ENCODE measurements around the gene KCNA10. TPM values are rescaled to one million over a fixed set of nuclear protein-coding genes. Genes with fewer than 3 reads are reported as not detected.

Gene KCNA10
- total RNA-seq, 1 experiment from 2014 or later, result not detected

GRCh38 chr1:110538075-110538474 is 19.1 kb upstream of the KCNA10 start (continued):
- TF ChIP-seq, protein P1, sequence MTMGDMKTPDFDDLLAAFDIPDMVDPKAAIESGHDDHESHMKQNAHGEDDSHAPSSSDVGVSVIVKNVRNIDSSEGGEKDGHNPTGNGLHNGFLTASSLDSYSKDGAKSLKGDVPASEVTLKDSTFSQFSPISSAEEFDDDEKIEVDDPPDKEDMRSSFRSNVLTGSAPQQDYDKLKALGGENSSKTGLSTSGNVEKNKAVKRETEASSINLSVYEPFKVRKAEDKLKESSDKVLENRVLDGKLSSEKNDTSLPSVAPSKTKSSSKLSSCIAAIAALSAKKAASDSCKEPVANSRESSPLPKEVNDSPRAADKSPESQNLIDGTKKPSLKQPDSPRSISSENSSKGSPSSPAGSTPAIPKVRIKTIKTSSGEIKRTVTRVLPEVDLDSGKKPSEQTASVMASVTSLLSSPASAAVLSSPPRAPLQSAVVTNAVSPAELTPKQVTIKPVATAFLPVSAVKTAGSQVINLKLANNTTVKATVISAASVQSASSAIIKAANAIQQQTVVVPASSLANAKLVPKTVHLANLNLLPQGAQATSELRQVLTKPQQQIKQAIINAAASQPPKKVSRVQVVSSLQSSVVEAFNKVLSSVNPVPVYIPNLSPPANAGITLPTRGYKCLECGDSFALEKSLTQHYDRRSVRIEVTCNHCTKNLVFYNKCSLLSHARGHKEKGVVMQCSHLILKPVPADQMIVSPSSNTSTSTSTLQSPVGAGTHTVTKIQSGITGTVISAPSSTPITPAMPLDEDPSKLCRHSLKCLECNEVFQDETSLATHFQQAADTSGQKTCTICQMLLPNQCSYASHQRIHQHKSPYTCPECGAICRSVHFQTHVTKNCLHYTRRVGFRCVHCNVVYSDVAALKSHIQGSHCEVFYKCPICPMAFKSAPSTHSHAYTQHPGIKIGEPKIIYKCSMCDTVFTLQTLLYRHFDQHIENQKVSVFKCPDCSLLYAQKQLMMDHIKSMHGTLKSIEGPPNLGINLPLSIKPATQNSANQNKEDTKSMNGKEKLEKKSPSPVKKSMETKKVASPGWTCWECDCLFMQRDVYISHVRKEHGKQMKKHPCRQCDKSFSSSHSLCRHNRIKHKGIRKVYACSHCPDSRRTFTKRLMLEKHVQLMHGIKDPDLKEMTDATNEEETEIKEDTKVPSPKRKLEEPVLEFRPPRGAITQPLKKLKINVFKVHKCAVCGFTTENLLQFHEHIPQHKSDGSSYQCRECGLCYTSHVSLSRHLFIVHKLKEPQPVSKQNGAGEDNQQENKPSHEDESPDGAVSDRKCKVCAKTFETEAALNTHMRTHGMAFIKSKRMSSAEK (CRISPR knock-in tag; IDR thresholded peaks at IDR 0.05; ENCODE audit: borderline replicate concordance), result no peak
- TF ChIP-seq ELF4 (CRISPR knock-in tag; IDR thresholded peaks at IDR 0.05; ENCODE audit: low read depth) (no peak), ESRRA (CRISPR knock-in tag; IDR thresholded peaks at IDR 0.05; ENCODE audit: borderline replicate concordance) (no peak)
- TF ChIP-seq, protein P2, sequence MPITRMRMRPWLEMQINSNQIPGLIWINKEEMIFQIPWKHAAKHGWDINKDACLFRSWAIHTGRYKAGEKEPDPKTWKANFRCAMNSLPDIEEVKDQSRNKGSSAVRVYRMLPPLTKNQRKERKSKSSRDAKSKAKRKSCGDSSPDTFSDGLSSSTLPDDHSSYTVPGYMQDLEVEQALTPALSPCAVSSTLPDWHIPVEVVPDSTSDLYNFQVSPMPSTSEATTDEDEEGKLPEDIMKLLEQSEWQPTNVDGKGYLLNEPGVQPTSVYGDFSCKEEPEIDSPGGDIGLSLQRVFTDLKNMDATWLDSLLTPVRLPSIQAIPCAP (CRISPR knock-in tag; IDR thresholded peaks at IDR 0.05), result no peak

DNA sequence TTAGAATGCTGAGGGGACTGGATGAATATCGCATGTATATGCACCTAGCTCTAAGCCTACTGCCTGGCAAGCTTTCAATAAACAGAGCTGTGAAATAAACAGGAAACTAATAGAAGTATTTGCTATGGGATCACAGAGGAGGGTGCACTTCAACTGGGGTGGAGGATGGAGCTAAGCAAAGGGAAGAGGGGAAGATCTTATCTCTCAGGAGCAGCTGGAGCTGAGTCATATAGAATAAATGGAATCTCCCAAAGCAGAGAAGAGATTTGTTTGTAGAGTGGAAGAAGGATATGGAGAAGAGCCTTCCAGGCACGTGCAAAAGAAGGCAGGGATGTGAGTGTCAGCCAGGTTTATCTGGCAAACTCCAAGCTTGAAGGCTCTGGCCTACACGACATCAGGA is 17.0 kb upstream of the KCNA10 start:
- DNase-seq (ENCODE audit: low spot score), result no peak
- ATAC-seq, result no peak
- Mint-ChIP-seq H3K4me3 (no peak overlapping the region), H3K9me3 (no peaks in the 10 kb centered on the region), H3K27me3 (ENCODE audit: low read depth) (peaks cover 8% of the 10 kb centered on the region), H3K27ac (no peak overlapping the region), H3K4me1 (no peaks in the 10 kb centered on the region), H3K36me3 (no peaks in the 10 kb centered on the region)
- ChIA-PET CTCF (interaction anchor here (0.6 kb wide), 1 partner anchor 75 kb away, joined by 3 read pairs; no protein-coding TSS in a partner anchor), POLR2A (no interaction called here)
- TF ChIP-seq, protein P3, sequence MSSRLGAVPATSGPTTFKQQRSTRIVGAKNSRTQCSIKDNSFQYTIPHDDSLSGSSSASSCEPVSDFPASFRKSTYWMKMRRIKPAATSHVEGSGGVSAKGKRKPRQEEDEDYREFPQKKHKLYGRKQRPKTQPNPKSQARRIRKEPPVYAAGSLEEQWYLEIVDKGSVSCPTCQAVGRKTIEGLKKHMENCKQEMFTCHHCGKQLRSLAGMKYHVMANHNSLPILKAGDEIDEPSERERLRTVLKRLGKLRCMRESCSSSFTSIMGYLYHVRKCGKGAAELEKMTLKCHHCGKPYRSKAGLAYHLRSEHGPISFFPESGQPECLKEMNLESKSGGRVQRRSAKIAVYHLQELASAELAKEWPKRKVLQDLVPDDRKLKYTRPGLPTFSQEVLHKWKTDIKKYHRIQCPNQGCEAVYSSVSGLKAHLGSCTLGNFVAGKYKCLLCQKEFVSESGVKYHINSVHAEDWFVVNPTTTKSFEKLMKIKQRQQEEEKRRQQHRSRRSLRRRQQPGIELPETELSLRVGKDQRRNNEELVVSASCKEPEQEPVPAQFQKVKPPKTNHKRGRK (CRISPR knock-in tag; IDR thresholded peaks at IDR 0.05; ENCODE audit: borderline replicate concordance), result no peak
- TF ChIP-seq, protein P4, sequence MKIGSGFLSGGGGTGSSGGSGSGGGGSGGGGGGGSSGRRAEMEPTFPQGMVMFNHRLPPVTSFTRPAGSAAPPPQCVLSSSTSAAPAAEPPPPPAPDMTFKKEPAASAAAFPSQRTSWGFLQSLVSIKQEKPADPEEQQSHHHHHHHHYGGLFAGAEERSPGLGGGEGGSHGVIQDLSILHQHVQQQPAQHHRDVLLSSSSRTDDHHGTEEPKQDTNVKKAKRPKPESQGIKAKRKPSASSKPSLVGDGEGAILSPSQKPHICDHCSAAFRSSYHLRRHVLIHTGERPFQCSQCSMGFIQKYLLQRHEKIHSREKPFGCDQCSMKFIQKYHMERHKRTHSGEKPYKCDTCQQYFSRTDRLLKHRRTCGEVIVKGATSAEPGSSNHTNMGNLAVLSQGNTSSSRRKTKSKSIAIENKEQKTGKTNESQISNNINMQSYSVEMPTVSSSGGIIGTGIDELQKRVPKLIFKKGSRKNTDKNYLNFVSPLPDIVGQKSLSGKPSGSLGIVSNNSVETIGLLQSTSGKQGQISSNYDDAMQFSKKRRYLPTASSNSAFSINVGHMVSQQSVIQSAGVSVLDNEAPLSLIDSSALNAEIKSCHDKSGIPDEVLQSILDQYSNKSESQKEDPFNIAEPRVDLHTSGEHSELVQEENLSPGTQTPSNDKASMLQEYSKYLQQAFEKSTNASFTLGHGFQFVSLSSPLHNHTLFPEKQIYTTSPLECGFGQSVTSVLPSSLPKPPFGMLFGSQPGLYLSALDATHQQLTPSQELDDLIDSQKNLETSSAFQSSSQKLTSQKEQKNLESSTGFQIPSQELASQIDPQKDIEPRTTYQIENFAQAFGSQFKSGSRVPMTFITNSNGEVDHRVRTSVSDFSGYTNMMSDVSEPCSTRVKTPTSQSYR (CRISPR knock-in tag; IDR thresholded peaks at IDR 0.05), result no peak
- TF ChIP-seq, protein P5, sequence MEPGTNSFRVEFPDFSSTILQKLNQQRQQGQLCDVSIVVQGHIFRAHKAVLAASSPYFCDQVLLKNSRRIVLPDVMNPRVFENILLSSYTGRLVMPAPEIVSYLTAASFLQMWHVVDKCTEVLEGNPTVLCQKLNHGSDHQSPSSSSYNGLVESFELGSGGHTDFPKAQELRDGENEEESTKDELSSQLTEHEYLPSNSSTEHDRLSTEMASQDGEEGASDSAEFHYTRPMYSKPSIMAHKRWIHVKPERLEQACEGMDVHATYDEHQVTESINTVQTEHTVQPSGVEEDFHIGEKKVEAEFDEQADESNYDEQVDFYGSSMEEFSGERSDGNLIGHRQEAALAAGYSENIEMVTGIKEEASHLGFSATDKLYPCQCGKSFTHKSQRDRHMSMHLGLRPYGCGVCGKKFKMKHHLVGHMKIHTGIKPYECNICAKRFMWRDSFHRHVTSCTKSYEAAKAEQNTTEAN (CRISPR knock-in tag; IDR thresholded peaks at IDR 0.05), result no peak
- TF ChIP-seq, protein P2 (CRISPR knock-in tag; IDR thresholded peaks at IDR 0.05), result no peak
- TF ChIP-seq, protein P6, sequence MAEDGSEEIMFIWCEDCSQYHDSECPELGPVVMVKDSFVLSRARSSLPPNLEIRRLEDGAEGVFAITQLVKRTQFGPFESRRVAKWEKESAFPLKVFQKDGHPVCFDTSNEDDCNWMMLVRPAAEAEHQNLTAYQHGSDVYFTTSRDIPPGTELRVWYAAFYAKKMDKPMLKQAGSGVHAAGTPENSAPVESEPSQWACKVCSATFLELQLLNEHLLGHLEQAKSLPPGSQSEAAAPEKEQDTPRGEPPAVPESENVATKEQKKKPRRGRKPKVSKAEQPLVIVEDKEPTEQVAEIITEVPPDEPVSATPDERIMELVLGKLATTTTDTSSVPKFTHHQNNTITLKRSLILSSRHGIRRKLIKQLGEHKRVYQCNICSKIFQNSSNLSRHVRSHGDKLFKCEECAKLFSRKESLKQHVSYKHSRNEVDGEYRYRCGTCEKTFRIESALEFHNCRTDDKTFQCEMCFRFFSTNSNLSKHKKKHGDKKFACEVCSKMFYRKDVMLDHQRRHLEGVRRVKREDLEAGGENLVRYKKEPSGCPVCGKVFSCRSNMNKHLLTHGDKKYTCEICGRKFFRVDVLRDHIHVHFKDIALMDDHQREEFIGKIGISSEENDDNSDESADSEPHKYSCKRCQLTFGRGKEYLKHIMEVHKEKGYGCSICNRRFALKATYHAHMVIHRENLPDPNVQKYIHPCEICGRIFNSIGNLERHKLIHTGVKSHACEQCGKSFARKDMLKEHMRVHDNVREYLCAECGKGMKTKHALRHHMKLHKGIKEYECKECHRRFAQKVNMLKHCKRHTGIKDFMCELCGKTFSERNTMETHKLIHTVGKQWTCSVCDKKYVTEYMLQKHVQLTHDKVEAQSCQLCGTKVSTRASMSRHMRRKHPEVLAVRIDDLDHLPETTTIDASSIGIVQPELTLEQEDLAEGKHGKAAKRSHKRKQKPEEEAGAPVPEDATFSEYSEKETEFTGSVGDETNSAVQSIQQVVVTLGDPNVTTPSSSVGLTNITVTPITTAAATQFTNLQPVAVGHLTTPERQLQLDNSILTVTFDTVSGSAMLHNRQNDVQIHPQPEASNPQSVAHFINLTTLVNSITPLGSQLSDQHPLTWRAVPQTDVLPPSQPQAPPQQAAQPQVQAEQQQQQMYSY (CRISPR knock-in tag; IDR thresholded peaks at IDR 0.05), result no peak
- TF ChIP-seq ETV6 (CRISPR knock-in tag; IDR thresholded peaks at IDR 0.05) (no peak), GRHL2 (CRISPR knock-in tag; IDR thresholded peaks at IDR 0.05; ENCODE audit: insufficient replicate concordance, severe bottlenecking) (no peak), NR2C2 (CRISPR knock-in tag; IDR thresholded peaks at IDR 0.05) (no peak), SMAD3 (CRISPR knock-in tag; IDR thresholded peaks at IDR 0.05; ENCODE audit: borderline replicate concordance) (no peak)
- TF ChIP-seq, protein P7, sequence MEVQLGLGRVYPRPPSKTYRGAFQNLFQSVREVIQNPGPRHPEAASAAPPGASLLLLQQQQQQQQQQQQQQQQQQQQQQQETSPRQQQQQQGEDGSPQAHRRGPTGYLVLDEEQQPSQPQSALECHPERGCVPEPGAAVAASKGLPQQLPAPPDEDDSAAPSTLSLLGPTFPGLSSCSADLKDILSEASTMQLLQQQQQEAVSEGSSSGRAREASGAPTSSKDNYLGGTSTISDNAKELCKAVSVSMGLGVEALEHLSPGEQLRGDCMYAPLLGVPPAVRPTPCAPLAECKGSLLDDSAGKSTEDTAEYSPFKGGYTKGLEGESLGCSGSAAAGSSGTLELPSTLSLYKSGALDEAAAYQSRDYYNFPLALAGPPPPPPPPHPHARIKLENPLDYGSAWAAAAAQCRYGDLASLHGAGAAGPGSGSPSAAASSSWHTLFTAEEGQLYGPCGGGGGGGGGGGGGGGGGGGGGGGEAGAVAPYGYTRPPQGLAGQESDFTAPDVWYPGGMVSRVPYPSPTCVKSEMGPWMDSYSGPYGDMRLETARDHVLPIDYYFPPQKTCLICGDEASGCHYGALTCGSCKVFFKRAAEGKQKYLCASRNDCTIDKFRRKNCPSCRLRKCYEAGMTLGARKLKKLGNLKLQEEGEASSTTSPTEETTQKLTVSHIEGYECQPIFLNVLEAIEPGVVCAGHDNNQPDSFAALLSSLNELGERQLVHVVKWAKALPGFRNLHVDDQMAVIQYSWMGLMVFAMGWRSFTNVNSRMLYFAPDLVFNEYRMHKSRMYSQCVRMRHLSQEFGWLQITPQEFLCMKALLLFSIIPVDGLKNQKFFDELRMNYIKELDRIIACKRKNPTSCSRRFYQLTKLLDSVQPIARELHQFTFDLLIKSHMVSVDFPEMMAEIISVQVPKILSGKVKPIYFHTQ (CRISPR knock-in tag; IDR thresholded peaks at IDR 0.05), result no peak
- TF ChIP-seq, protein P8, sequence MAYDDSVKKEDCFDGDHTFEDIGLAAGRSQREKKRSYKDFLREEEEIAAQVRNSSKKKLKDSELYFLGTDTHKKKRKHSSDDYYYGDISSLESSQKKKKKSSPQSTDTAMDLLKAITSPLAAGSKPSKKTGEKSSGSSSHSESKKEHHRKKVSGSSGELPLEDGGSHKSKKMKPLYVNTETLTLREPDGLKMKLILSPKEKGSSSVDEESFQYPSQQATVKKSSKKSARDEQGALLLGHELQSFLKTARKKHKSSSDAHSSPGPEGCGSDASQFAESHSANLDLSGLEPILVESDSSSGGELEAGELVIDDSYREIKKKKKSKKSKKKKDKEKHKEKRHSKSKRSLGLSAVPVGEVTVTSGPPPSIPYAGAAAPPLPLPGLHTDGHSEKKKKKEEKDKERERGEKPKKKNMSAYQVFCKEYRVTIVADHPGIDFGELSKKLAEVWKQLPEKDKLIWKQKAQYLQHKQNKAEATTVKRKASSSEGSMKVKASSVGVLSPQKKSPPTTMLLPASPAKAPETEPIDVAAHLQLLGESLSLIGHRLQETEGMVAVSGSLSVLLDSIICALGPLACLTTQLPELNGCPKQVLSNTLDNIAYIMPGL (CRISPR knock-in tag; IDR thresholded peaks at IDR 0.05), result no peak

Data from WTC11 (cell line).